ENCODE results near the gene HELZ2. TPM values are rescaled to one million over a fixed set of nuclear protein-coding genes. Genes with fewer than 3 reads are reported as not detected.

Gene HELZ2
- total RNA-seq, 1 experiment from 2014 or later, result 27.5 TPM

DNA sequence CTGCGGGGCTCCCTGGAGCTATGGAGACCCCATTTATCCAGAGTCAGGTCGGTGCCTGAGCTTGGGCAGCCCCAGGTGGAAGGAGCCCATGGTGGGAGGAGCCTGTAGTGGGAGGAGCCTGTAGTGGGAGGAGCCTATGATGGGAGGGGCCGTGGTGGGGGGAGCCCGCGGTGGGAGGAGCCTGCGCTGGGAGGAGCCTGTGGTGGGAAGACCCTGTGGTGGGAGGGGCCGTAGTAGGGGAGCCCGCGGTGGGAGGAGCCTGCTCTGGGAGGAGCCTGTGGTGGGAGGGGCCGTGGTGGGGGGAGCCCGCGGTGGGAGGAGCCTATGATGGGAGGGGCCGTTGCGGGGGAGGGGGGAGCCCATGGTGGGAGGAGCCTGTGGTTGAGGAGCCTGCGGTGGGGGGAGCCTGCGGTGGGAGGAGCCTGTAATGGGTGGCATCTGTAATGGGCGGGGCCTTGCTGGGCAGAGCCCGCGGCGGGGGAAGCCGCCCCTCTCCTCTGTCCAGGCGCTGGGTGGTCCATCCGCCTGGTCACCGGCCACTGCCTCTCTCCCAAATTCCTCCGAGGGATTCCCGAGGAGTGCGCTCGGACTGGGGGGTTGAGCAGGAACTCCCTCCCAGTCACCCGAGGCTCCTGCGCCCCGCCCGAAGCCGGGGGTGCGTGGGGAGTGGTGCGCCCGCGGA lies 20.6 kb downstream of the HELZ2 start:
- no peaks in the 10 kb centered on the region for H3K9me3 Mint-ChIP-seq
- H3K4me3 Mint-ChIP-seq, result peak overlapping the region; percentile 68
- peaks cover 22% of the 10 kb centered on the region for H3K4me1 Mint-ChIP-seq
- peak; percentile 97 for DNase-seq (ENCODE audit: low spot score)
- ChIA-PET POLR2A (interaction anchor here (0.7 to 1.6 kb wide), 4 partner anchors 15 to 183 kb away, joined by 3 to 4 read pairs (median 4); partner anchors contain the start of gene PPDPF), CTCF (interaction anchor here (0.5 to 2.3 kb wide), 8 partner anchors 15 to 418 kb away, joined by 3 to 33 read pairs (median 4); partner anchors contain the start of genes PPDPF, PTK6 and STMN3)
- H3K36me3 Mint-ChIP-seq, result no peaks in the 10 kb centered on the region
- no peaks in the 10 kb centered on the region for H3K27me3 Mint-ChIP-seq (ENCODE audit: low read depth)
- TF ChIP-seq SP1 (CRISPR knock-in tag; conservative IDR thresholded peaks at IDR 0.05) (peak; percentile 69), FOXK1 (CRISPR knock-in tag; IDR thresholded peaks at IDR 0.05) (0 out of 2 replicates have a peak, but pooled peaks have one; percentile 52), ATF6 (CRISPR knock-in tag; IDR thresholded peaks at IDR 0.05) (no peak), FOXP4 (CRISPR knock-in tag; IDR thresholded peaks at IDR 0.05) (0 out of 2 replicates have a peak, but pooled peaks have one; percentile 58)
- peak; percentile 85 for ATAC-seq
- no peak overlapping the region for H3K27ac Mint-ChIP-seq

- DNase-seq (ENCODE audit: low spot score) (no peak), ATAC-seq (no peak)
- Mint-ChIP-seq H3K4me1 (peaks cover 22% of the 10 kb centered on the region), H3K4me3 (peak overlapping the region; percentile 53), H3K27me3 (ENCODE audit: low read depth) (no peaks in the 10 kb centered on the region), H3K36me3 (no peaks in the 10 kb centered on the region), H3K9me3 (no peaks in the 10 kb centered on the region), H3K27ac (peak overlapping the region; percentile 79; the same call in 1 of the 2 replicates)
- ChIA-PET CTCF (interaction anchor here (0.5 to 2.3 kb wide), 8 partner anchors 14 to 419 kb away, joined by 3 to 33 read pairs (median 4); partner anchors contain the start of genes PPDPF, PTK6 and STMN3), POLR2A (interaction anchor here (0.6 to 1.6 kb wide), 5 partner anchors 14 to 405 kb away, joined by 3 to 4 read pairs (median 4); partner anchors contain the start of gene PPDPF)
- TF ChIP-seq PRDM15 (CRISPR knock-in tag; IDR thresholded peaks at IDR 0.05), result no peak
- TF ChIP-seq SOX15 (CRISPR knock-in tag; IDR thresholded peaks at IDR 0.05), result no peak
- no peak for TF ChIP-seq ATF1 (CRISPR knock-in tag; IDR thresholded peaks at IDR 0.05)
- no peak for TF ChIP-seq ZSCAN18 (CRISPR knock-in tag; IDR thresholded peaks at IDR 0.05)
- no peak for TF ChIP-seq ZNF671 (CRISPR knock-in tag; IDR thresholded peaks at IDR 0.05)
- TF ChIP-seq FOXJ3 (CRISPR knock-in tag; IDR thresholded peaks at IDR 0.05; ENCODE audit: borderline replicate concordance), result no peak
- peak; percentile 87 for TF ChIP-seq ZNF423 (CRISPR knock-in tag; IDR thresholded peaks at IDR 0.05)
- TF ChIP-seq KAT7 (CRISPR knock-in tag; IDR thresholded peaks at IDR 0.05; ENCODE audit: borderline replicate concordance), result 0 out of 2 replicates have a peak, but pooled peaks have one; percentile 38
- no peak for TF ChIP-seq SMAD4 (CRISPR knock-in tag; IDR thresholded peaks at IDR 0.05)
- no peak for TF ChIP-seq SMAD3 (CRISPR knock-in tag; IDR thresholded peaks at IDR 0.05; ENCODE audit: borderline replicate concordance)
- TF ChIP-seq ESRRA (CRISPR knock-in tag; IDR thresholded peaks at IDR 0.05; ENCODE audit: borderline replicate concordance), result no peak
- no peak for TF ChIP-seq MAX (CRISPR knock-in tag; IDR thresholded peaks at IDR 0.05)
- TF ChIP-seq, protein P1, sequence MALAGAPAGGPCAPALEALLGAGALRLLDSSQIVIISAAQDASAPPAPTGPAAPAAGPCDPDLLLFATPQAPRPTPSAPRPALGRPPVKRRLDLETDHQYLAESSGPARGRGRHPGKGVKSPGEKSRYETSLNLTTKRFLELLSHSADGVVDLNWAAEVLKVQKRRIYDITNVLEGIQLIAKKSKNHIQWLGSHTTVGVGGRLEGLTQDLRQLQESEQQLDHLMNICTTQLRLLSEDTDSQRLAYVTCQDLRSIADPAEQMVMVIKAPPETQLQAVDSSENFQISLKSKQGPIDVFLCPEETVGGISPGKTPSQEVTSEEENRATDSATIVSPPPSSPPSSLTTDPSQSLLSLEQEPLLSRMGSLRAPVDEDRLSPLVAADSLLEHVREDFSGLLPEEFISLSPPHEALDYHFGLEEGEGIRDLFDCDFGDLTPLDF (CRISPR knock-in tag; IDR thresholded peaks at IDR 0.05), result no peak
Measured at GRCh38 chr20:63552481-63553249, 21.4 kb downstream of the HELZ2 start.
